Measurements from ENCODE around the gene APBB1. TPM values are rescaled to one million over a fixed set of nuclear protein-coding genes. Genes with fewer than 3 reads are reported as not detected.

The APBB1 gene
- total RNA-seq, 1 experiment from 2014 or later: 34.8 TPM

DNA sequence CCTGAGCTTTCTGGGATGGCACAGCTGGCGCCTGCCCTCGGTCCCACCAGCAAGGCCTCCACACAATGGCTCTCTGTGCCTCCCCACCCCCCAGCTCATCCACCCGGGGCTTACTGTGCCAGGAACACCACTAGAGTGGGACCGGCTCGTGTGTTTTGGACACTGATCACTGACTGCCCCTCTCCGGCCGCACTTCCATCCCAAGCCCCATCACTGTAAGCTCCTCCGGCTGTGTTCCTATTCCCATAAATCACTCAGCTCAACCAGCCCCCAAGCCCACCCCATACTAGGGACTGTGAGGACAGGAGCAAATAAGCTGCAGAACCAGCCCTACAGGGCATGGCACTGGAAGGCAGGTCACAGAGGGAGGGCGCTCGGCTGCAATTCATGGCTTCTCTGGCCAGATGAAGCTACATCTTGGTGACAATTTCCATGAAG is 7.3 kb downstream of the APBB1 start:
- Histone ChIP-seq H3K4me2 (ENCODE audit: insufficient read depth, insufficient read length, low read length) (no peak overlapping the region), H2AFZ (ENCODE audit: low read length) (no peak overlapping the region), H3K27me3 (ENCODE audit: insufficient read depth, low read length) (no peaks in the 10 kb centered on the region), H2BK5ac (ENCODE audit: insufficient read length, low read length) (no peak overlapping the region), H2AK5ac (ENCODE audit: insufficient read length, low read length) (no peak overlapping the region), H4K91ac (ENCODE audit: insufficient read length, low read depth, low read length) (no peak overlapping the region), H3K9me3 (ENCODE audit: control insufficient read depth, low read depth, low read length) (no peaks in the 10 kb centered on the region), H3K18ac (ENCODE audit: insufficient read length, low read depth, low read length) (no peak overlapping the region), H3K27ac (ENCODE audit: insufficient read length, low read depth, low read length) (no peak overlapping the region), H3T11ph (ENCODE audit: low read length) (no peak overlapping the region), H3K14ac (ENCODE audit: insufficient read depth, low read length) (no peak overlapping the region; the same call in 1 of the 2 replicates), H4K8ac (replicated peaks; ENCODE audit: insufficient read length, low read depth, low read length) (no peak overlapping the region), H3K9ac (ENCODE audit: extremely low read depth, insufficient read length, low read length) (no peak overlapping the region), H3K79me2 (ENCODE audit: insufficient read depth, low read length) (no peaks in the 10 kb centered on the region), H2BK15ac (ENCODE audit: low read depth, low read length) (no peak overlapping the region), H2BK20ac (ENCODE audit: low read depth, low read length, poor library complexity, severe bottlenecking) (no peak overlapping the region), H2BK120ac (ENCODE audit: low read depth, low read length, poor library complexity, severe bottlenecking) (no peak overlapping the region), H3K4ac (ENCODE audit: low read depth, low read length) (no peak overlapping the region), H3K4me1 (ENCODE audit: insufficient read depth, low read length) (no peaks in the 10 kb centered on the region), H3K79me1 (ENCODE audit: insufficient read depth, low read depth, low read length, poor library complexity, severe bottlenecking) (no peaks in the 10 kb centered on the region), H4K20me1 (ENCODE audit: control insufficient read depth, insufficient read depth, insufficient read length) (no peaks in the 10 kb centered on the region), H3K56ac (ENCODE audit: insufficient read length, low read depth, low read length) (no peak overlapping the region), H3K23me2 (ENCODE audit: insufficient read length, low read depth, low read length, poor library complexity, severe bottlenecking) (no peaks in the 10 kb centered on the region), H4K5ac (ENCODE audit: insufficient read length, low read depth, low read length) (no peak overlapping the region), H2BK12ac (ENCODE audit: insufficient read length, low read depth, low read length) (no peak overlapping the region), H3K23ac (ENCODE audit: insufficient read length, low read depth, low read length) (no peak overlapping the region)
- Mint-ChIP-seq H3K9me3 (no peaks in the 10 kb centered on the region), H3K4me3 (no peak overlapping the region), H3K36me3 (ENCODE audit: insufficient read depth in 1 of 3, low read depth in 3 of 3) (peaks cover 0 to 6% (median 4%) of the 10 kb centered on the region in 3 experiments; a peak in 3 of 7 replicates), H3K4me1 (peaks cover 6% of the 10 kb centered on the region in 2 experiments), H3K27me3 (ENCODE audit: low read depth) (no peaks in the 10 kb centered on the region), H3K27ac (no peak overlapping the region)
- TF ChIP-seq, protein P1, sequence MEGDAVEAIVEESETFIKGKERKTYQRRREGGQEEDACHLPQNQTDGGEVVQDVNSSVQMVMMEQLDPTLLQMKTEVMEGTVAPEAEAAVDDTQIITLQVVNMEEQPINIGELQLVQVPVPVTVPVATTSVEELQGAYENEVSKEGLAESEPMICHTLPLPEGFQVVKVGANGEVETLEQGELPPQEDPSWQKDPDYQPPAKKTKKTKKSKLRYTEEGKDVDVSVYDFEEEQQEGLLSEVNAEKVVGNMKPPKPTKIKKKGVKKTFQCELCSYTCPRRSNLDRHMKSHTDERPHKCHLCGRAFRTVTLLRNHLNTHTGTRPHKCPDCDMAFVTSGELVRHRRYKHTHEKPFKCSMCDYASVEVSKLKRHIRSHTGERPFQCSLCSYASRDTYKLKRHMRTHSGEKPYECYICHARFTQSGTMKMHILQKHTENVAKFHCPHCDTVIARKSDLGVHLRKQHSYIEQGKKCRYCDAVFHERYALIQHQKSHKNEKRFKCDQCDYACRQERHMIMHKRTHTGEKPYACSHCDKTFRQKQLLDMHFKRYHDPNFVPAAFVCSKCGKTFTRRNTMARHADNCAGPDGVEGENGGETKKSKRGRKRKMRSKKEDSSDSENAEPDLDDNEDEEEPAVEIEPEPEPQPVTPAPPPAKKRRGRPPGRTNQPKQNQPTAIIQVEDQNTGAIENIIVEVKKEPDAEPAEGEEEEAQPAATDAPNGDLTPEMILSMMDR (conservative IDR thresholded peaks at IDR 0.05): no peak
- no CpG with 5 or more reads among the region's 10 CpGs for WGBS (ENCODE audit: extremely low coverage, insufficient read length, low lambda C conversion rate)
- no peak for DNase-seq

Data from H9 (cell line).